WTC11 (cell line): ENCODE measurements around the gene RARA. TPM values are rescaled to one million over a fixed set of nuclear protein-coding genes. Genes with fewer than 3 reads are reported as not detected.
A peak's percentile ranks its signal among the peaks of the same experiment; 100 is the strongest.

ENCODE experiments used
- ATAC-seq: fragments of 200-7000 bp; cut with Tn5 transposase; 2 replicates; pipeline ENCODE4 v1.10.0; 2021; ENCODE audit warnings: mild to moderate bottlenecking, moderate library complexity
- CTCF ChIA-PET: fragments of 300-600 bp; sonication (Branson Sonifier 250); formaldehyde crosslinking; loops from one replicate; lab custom pipeline; 2021; ENCODE audit warnings: antibody characterized with exemption; lab: Charles Lee
- POLR2A ChIA-PET: fragments of 350-600 bp; sonication (Branson Sonifier 250); formaldehyde crosslinking; loops from one replicate; lab custom pipeline; 2021; ENCODE audit warnings: antibody characterized with exemption; lab: Charles Lee
- DNase-seq: peaks from one replicate; pipeline ENCODE4 v3.0.0; 2021; ENCODE audit warnings: low spot score
- H3K27ac Mint-ChIP-seq: 2 replicates; pipeline ENCODE4 v1.8.0; 2021; ENCODE audit warnings: mixed read lengths
- H3K27me3 Mint-ChIP-seq: 2 replicates; pipeline ENCODE4 v1.8.0; 2021; ENCODE audit warnings: low read depth, mild to moderate bottlenecking, moderate library complexity, mixed read lengths
- H3K36me3 Mint-ChIP-seq: 2 replicates; pipeline ENCODE4 v1.8.0; 2021; ENCODE audit warnings: mixed read lengths
- H3K4me1 Mint-ChIP-seq: 2 replicates; pipeline ENCODE4 v1.8.0; 2022; ENCODE audit warnings: mixed read lengths
- H3K4me3 Mint-ChIP-seq: 2 replicates; pipeline ENCODE4 v1.8.0; 2021; ENCODE audit warnings: mild to moderate bottlenecking, moderate library complexity, mixed read lengths
- H3K9me3 Mint-ChIP-seq: 2 replicates; pipeline ENCODE4 v1.8.0; 2021; ENCODE audit warnings: mixed read lengths
- ATF6 ChIP-seq: sonication (generic); formaldehyde crosslinking; IDR thresholded peaks from 2 replicates; pipeline ENCODE4 v1.8.1; 2023; ENCODE audit warnings: mild to moderate bottlenecking, missing genetic modification reagents
- CDX4 ChIP-seq: fragments of 250-450 bp; sonication (Bioruptor Pico); IDR thresholded peaks from 2 replicates; pipeline ENCODE4 v1.9.0; 2021; ENCODE audit warnings: moderate library complexity, mild to moderate bottlenecking, inconsistent platforms, borderline replicate concordance
- CREM ChIP-seq: sonication (generic); formaldehyde crosslinking; IDR thresholded peaks from 2 replicates; pipeline ENCODE4 v1.8.1; 2022; ENCODE audit warnings: mild to moderate bottlenecking, missing genetic modification reagents, moderate library complexity
- E2F4 ChIP-seq: sonication (generic); formaldehyde crosslinking; IDR thresholded peaks from 2 replicates; pipeline ENCODE4 v1.8.1; 2022; ENCODE audit warnings: low read depth, mild to moderate bottlenecking, moderate library complexity, missing genetic modification reagents, borderline replicate concordance
- ESRRA ChIP-seq: sonication (generic); formaldehyde crosslinking; IDR thresholded peaks from 2 replicates; pipeline ENCODE4 v1.8.1; 2022; ENCODE audit warnings: mild to moderate bottlenecking, missing genetic modification reagents, borderline replicate concordance
- FOXP1 ChIP-seq: sonication (generic); formaldehyde crosslinking; IDR thresholded peaks from 2 replicates; pipeline ENCODE4 v1.8.0; 2022; ENCODE audit warnings: missing genetic modification reagents, mild to moderate bottlenecking, moderate library complexity, borderline replicate concordance
- GABPB1 ChIP-seq: sonication (generic); formaldehyde crosslinking; IDR thresholded peaks from 2 replicates; pipeline ENCODE4 v1.8.1; 2023; ENCODE audit warnings: mild to moderate bottlenecking, missing genetic modification reagents
- HMGA2 ChIP-seq: fragments of 250-450 bp; sonication (Bioruptor Pico); IDR thresholded peaks from 2 replicates; pipeline ENCODE4 v1.4.0; 2021; ENCODE audit warnings: mild to moderate bottlenecking, moderate library complexity
- IRF2 ChIP-seq: sonication (generic); formaldehyde crosslinking; IDR thresholded peaks from 2 replicates; pipeline ENCODE4 v1.8.0; 2022; ENCODE audit warnings: low read depth, missing genetic modification reagents, borderline replicate concordance
- NFATC4 ChIP-seq: fragments of 250-450 bp; sonication (Bioruptor Pico); IDR thresholded peaks from 2 replicates; pipeline ENCODE4 v1.9.0; 2021; ENCODE audit warnings: mild to moderate bottlenecking
- NR3C1 ChIP-seq: sonication (generic); formaldehyde crosslinking; conservative IDR thresholded peaks from 2 replicates; pipeline ENCODE4 v1.8.1; 2023; ENCODE audit warnings: low read depth, mild to moderate bottlenecking, missing genetic modification reagents
- RELA ChIP-seq: sonication (generic); formaldehyde crosslinking; IDR thresholded peaks from 2 replicates; pipeline ENCODE4 v1.8.1; 2022; ENCODE audit warnings: missing genetic modification reagents, mild to moderate bottlenecking, borderline replicate concordance
- RORB ChIP-seq: fragments of 250-450 bp; sonication (Bioruptor Pico); IDR thresholded peaks from 2 replicates; pipeline ENCODE4 v1.9.0; 2021; ENCODE audit warnings: mild to moderate bottlenecking
- SMAD3 ChIP-seq: sonication (generic); formaldehyde crosslinking; IDR thresholded peaks from 2 replicates; pipeline ENCODE4 v1.8.0; 2022; ENCODE audit warnings: missing genetic modification reagents, mild to moderate bottlenecking, borderline replicate concordance
- TEAD1 ChIP-seq: sonication (generic); formaldehyde crosslinking; IDR thresholded peaks from 2 replicates; pipeline ENCODE4 v1.8.0; 2022; ENCODE audit warnings: mild to moderate bottlenecking, missing genetic modification reagents
- ZBTB43 ChIP-seq: sonication (generic); formaldehyde crosslinking; IDR thresholded peaks from 2 replicates; pipeline ENCODE4 v1.8.1; 2023; ENCODE audit warnings: mild to moderate bottlenecking, missing genetic modification reagents
- ZNF671 ChIP-seq: fragments of 250-450 bp; sonication (Bioruptor Pico); IDR thresholded peaks from 2 replicates; pipeline ENCODE4 v1.8.0; 2021; ENCODE audit warnings: mild to moderate bottlenecking
- total RNA-seq: library from RNA; stranded (reverse); gene quantifications from 3 replicates; pipeline ENCODE4 v1.2.3, GENCODE V29; 2021
- TF ChIP-seq, protein P1 (sequence below): sonication (generic); formaldehyde crosslinking; IDR thresholded peaks from 2 replicates; pipeline ENCODE4 v1.8.1; 2022; ENCODE audit warnings: mild to moderate bottlenecking, moderate library complexity, missing genetic modification reagents
- TF ChIP-seq, protein P2 (sequence below): sonication (generic); formaldehyde crosslinking; IDR thresholded peaks from 2 replicates; pipeline ENCODE4 v1.8.0; 2022; ENCODE audit warnings: mild to moderate bottlenecking, missing genetic modification reagents
- TF ChIP-seq, protein P3 (sequence below): sonication (generic); formaldehyde crosslinking; IDR thresholded peaks from 2 replicates; pipeline ENCODE4 v1.8.0; 2023; ENCODE audit warnings: missing genetic modification reagents, mild to moderate bottlenecking, borderline replicate concordance
- TF ChIP-seq, protein P4 (sequence below): sonication (generic); formaldehyde crosslinking; IDR thresholded peaks from 2 replicates; pipeline ENCODE4 v1.8.0; 2022; ENCODE audit warnings: mild to moderate bottlenecking, missing genetic modification reagents

The RARA gene
- total RNA-seq, 1 experiment from 2014 or later: 20.7 TPM

DNA sequence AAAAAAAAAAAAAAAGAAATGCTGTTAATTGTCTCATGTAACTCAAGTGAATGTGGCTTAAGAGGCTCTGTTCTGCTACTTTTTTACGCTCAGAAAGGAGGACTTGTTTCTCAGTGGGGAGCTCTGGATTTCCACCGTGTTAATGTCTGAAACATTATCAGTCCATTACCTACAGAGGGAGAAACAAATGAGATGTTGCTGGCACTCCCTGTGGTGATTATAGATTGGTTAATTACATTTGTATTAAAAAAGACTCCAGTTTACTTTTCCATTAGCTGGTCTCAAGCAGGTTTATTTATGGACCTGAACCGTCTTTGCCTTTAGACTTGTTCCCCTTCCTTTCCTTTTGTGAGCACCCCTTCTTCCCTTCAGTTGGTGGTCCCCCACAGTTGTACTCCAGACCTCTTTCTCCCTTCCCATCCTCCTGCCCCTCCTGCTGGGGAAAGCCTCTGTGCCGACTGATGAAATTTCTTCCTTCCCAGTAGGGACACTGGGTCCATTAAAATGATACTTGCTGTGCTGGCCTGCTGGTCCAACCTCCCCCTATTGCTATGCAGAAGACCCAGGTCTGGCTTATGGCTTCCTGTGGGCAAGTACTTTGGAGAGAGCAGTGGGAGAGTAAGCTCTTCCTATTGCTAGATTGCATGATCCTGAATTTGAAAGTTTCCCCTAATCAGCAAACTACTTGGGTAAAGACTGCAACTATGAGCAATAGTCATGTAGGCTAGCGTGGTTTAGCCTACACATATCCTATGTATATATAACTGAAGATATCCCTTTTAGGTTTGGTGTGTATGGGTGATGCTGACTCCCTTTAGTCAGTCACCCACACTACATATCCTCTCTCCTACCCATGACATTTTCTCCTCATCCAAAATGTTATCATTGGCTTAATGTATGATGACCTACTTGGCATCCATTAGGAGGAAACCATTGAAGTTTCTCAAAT lies 13.2 kb upstream of the RARA start (continued):
- TF ChIP-seq ATF6 (CRISPR knock-in tag) (no peak), RELA (no peak), E2F4 (CRISPR knock-in tag) (no peak), FOXP1 (no peak)
- TF ChIP-seq, protein P1, sequence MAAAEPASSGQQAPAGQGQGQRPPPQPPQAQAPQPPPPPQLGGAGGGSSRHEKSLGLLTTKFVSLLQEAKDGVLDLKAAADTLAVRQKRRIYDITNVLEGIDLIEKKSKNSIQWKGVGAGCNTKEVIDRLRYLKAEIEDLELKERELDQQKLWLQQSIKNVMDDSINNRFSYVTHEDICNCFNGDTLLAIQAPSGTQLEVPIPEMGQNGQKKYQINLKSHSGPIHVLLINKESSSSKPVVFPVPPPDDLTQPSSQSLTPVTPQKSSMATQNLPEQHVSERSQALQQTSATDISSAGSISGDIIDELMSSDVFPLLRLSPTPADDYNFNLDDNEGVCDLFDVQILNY (CRISPR knock-in tag): no peak
- TF ChIP-seq, protein P2, sequence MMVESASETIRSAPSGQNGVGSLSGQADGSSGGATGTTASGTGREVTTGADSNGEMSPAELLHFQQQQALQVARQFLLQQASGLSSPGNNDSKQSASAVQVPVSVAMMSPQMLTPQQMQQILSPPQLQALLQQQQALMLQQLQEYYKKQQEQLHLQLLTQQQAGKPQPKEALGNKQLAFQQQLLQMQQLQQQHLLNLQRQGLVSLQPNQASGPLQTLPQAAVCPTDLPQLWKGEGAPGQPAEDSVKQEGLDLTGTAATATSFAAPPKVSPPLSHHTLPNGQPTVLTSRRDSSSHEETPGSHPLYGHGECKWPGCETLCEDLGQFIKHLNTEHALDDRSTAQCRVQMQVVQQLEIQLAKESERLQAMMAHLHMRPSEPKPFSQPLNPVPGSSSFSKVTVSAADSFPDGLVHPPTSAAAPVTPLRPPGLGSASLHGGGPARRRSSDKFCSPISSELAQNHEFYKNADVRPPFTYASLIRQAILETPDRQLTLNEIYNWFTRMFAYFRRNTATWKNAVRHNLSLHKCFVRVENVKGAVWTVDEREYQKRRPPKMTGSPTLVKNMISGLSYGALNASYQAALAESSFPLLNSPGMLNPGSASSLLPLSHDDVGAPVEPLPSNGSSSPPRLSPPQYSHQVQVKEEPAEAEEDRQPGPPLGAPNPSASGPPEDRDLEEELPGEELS (CRISPR knock-in tag): peak; percentile 91; the same call in 1 of the 2 replicates
- TF ChIP-seq, all 79 proteins: peak for 14

GRCh38 chr17:40297511-40297910 lies 11.5 kb upstream of the RARA start:
- ATAC-seq (no peak), DNase-seq (no peak)
- peak overlapping the region; percentile 73; the same call in 1 of the 2 replicates for H3K27ac Mint-ChIP-seq
- ChIA-PET POLR2A (no interaction called here), CTCF (interaction anchor here (2.7 to 13.6 kb wide), 2 partner anchors 10 to 56 kb away, joined by 8 to 82 read pairs; no protein-coding TSS in a partner anchor)
- H3K27me3 Mint-ChIP-seq: no peaks in the 10 kb centered on the region
- H3K9me3 Mint-ChIP-seq: no peaks in the 10 kb centered on the region
- no peak overlapping the region for H3K4me3 Mint-ChIP-seq
- peaks cover 40% of the 10 kb centered on the region for H3K4me1 Mint-ChIP-seq
- H3K36me3 Mint-ChIP-seq: peaks cover 84% of the 10 kb centered on the region
- no peak for TF ChIP-seq NFATC4 (CRISPR knock-in tag)
- TF ChIP-seq IRF2 (CRISPR knock-in tag): no peak
- no peak for TF ChIP-seq HMGA2 (CRISPR knock-in tag)
- no peak for TF ChIP-seq ZBTB43 (CRISPR knock-in tag)
- no peak for TF ChIP-seq TEAD1 (CRISPR knock-in tag)
- no peak for TF ChIP-seq SMAD3 (CRISPR knock-in tag)
- TF ChIP-seq, protein P3, sequence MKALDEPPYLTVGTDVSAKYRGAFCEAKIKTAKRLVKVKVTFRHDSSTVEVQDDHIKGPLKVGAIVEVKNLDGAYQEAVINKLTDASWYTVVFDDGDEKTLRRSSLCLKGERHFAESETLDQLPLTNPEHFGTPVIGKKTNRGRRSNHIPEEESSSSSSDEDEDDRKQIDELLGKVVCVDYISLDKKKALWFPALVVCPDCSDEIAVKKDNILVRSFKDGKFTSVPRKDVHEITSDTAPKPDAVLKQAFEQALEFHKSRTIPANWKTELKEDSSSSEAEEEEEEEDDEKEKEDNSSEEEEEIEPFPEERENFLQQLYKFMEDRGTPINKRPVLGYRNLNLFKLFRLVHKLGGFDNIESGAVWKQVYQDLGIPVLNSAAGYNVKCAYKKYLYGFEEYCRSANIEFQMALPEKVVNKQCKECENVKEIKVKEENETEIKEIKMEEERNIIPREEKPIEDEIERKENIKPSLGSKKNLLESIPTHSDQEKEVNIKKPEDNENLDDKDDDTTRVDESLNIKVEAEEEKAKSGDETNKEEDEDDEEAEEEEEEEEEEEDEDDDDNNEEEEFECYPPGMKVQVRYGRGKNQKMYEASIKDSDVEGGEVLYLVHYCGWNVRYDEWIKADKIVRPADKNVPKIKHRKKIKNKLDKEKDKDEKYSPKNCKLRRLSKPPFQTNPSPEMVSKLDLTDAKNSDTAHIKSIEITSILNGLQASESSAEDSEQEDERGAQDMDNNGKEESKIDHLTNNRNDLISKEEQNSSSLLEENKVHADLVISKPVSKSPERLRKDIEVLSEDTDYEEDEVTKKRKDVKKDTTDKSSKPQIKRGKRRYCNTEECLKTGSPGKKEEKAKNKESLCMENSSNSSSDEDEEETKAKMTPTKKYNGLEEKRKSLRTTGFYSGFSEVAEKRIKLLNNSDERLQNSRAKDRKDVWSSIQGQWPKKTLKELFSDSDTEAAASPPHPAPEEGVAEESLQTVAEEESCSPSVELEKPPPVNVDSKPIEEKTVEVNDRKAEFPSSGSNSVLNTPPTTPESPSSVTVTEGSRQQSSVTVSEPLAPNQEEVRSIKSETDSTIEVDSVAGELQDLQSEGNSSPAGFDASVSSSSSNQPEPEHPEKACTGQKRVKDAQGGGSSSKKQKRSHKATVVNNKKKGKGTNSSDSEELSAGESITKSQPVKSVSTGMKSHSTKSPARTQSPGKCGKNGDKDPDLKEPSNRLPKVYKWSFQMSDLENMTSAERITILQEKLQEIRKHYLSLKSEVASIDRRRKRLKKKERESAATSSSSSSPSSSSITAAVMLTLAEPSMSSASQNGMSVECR (CRISPR knock-in tag): no peak
- no peak for TF ChIP-seq NR3C1 (CRISPR knock-in tag)
- no peak for TF ChIP-seq RORB (CRISPR knock-in tag)
- TF ChIP-seq GABPB1: no peak
- no peak for TF ChIP-seq ESRRA (CRISPR knock-in tag)
- TF ChIP-seq, protein P4, sequence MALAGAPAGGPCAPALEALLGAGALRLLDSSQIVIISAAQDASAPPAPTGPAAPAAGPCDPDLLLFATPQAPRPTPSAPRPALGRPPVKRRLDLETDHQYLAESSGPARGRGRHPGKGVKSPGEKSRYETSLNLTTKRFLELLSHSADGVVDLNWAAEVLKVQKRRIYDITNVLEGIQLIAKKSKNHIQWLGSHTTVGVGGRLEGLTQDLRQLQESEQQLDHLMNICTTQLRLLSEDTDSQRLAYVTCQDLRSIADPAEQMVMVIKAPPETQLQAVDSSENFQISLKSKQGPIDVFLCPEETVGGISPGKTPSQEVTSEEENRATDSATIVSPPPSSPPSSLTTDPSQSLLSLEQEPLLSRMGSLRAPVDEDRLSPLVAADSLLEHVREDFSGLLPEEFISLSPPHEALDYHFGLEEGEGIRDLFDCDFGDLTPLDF: no peak
- TF ChIP-seq ZNF671: no peak
- TF ChIP-seq CREM (CRISPR knock-in tag): no peak
- no peak for TF ChIP-seq CDX4 (CRISPR knock-in tag)
